ENCODE measurements around the gene BLMH.

The BLMH gene

DNA sequence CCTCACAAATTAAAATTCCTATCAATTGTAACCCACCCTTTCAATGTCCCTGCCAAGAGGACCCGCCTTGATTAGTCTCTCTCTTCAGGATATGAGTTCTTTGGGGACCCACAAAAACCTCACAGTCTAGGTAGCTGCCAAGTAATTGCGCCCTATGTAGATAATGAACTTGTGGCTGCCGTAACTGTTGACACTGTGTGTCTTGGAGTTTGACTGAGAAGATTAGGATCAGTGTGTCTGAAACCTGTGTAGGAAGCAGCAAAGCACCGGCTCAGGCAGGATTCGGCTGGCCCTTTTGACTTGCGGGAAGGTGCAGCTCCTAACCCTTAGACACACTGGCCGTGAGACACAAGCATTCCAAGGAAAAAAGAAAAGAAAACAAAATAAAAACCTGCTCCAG is 38.4 kb downstream of the BLMH start:
- Mint-ChIP-seq H3K27ac (no peak overlapping the region), H3K27me3 (no peaks in the 10 kb centered on the region), H3K36me3 (ENCODE audit: low read depth) (peaks cover 65% of the 10 kb centered on the region), H3K4me3 (no peak overlapping the region), H3K9me3 (no peaks in the 10 kb centered on the region), H3K4me1 (ENCODE audit: low read depth) (no peaks in the 10 kb centered on the region)
- intact Hi-C loops (cut with micrococcal nuclease): no loop called here

DNA sequence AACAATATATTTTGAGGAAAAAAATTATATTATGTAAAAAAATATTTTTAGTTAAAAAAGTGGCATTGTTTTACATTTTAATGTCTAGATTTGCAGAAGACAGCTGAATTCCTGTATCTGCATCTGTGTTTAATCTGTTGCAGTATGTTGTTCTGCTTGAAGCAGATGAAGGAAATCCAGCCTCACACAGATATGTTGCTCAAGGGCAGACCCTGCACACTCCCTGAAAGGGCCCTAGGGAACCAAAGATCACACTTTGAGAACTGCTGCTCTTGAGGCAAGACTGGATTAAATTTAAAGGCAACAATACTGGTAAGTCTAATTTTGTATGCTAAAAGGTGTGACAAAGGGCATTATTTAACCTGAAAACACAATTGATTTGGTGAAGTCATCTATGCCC is 39.8 kb downstream of the BLMH start:
- H3K4me1 Mint-ChIP-seq (ENCODE audit: low read depth): no peaks in the 10 kb centered on the region

DNA sequence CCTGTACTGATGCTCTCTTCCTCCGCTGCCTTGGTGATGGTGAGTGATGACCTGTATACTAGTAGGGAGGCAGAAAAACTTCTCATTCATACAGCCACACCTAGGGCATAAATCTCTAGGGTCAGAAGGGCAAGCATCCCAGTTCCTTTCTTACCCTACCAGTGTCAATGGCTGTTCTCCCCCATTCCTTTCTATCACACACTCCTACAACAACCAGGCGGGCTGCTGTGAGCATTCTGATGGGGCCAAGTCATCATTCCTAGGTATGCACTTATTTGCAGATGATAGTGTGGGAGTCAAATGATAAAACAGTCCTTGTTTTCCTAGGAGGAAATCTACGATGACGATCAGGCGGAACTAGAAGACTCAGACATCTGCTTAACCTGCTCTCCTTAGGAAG is 42.3 kb downstream of the BLMH start:
- Mint-ChIP-seq H3K9me3 (no peaks in the 10 kb centered on the region), H3K27me3 (no peaks in the 10 kb centered on the region), H3K4me1 (ENCODE audit: low read depth) (no peaks in the 10 kb centered on the region), H3K36me3 (ENCODE audit: low read depth) (peaks cover 62% of the 10 kb centered on the region), H3K27ac (no peak overlapping the region), H3K4me3 (no peak overlapping the region)
- intact Hi-C loops (cut with micrococcal nuclease): no loop called here

More for the DNA sequence above, 39.8 kb downstream of the BLMH start:
- H3K9me3 Mint-ChIP-seq: no peaks in the 10 kb centered on the region
- H3K27me3 Mint-ChIP-seq: no peaks in the 10 kb centered on the region
- no peak overlapping the region for H3K27ac Mint-ChIP-seq
- intact Hi-C loops (cut with micrococcal nuclease): no loop called here
- no peak overlapping the region for H3K4me3 Mint-ChIP-seq
- H3K36me3 Mint-ChIP-seq (ENCODE audit: low read depth): peaks cover 65% of the 10 kb centered on the region

DNA sequence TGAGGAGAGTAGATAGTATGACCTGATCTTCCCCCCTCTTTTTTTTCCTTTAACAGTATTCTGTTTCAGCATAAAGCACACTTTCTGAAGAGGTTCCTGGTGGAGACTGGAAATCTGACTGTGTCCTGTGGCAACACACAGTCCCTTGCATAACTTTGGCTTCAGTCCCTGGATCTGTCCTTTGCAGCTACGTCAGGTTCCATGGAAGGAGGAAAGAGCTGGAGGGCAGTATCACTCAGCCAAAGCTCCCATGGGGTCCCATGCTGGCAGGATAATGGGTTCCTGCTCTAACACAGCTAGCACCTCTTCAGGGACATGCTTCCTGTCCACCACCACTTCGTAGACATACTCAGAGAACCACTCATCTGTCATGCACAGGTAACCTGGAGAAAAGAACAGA is 43.0 kb downstream of the BLMH start:
- Mint-ChIP-seq H3K9me3 (no peaks in the 10 kb centered on the region), H3K27ac (no peak overlapping the region), H3K27me3 (no peaks in the 10 kb centered on the region), H3K4me3 (no peak overlapping the region), H3K36me3 (ENCODE audit: low read depth) (peaks cover 62% of the 10 kb centered on the region), H3K4me1 (ENCODE audit: low read depth) (no peaks in the 10 kb centered on the region)
- intact Hi-C loops (cut with micrococcal nuclease): no loop called here

DNA sequence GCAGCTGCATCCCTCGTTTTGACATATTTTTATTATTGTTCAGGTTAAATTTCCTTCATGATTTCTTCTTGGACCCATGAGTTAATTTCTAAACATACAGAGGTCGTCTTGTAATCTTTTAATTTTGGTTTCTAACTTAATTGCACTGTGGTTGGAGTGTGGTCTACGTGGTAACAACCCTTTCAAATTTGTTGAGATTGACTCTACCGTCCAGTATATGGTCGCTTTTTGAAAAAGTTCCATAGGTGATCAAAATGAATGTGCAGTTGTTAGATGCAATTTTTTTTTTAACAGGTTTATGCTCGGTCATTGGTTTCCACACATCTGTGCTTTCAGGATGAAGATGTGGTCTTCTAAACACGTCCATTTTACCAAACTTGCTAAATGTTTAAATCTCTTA is 45.3 kb downstream of the BLMH start:
- intact Hi-C loops (cut with micrococcal nuclease): no loop called here
- Mint-ChIP-seq H3K27me3 (peaks cover 2% of the 10 kb centered on the region), H3K36me3 (ENCODE audit: low read depth) (peaks cover 49% of the 10 kb centered on the region), H3K27ac (no peak overlapping the region), H3K9me3 (no peaks in the 10 kb centered on the region), H3K4me1 (ENCODE audit: low read depth) (no peaks in the 10 kb centered on the region), H3K4me3 (no peak overlapping the region)

DNA sequence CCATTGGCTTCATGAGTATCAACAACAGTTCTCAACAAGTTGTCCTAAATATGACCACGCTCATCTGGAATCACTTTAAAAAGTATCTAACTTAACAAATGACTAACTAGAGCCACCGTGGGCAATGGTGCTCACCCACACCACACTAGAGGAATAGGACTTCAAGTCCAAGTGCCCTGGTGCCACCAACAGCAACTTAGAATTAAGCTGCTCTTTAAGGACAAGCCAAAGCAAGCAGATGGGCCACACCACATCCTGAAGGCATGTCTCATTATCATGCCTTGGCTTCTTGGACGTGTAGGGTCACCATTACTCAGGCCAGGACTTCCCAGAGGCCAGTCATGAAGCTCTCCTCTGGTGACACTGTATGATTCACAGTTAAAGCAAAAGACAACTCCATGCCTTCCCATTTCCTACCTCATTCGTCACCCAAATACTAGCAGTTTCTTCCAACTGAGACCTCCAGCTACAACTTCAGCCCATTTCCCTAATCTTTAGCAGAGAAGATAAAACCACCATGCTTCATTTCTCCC is 46.8 kb downstream of the BLMH start:
- intact Hi-C loops (cut with micrococcal nuclease): no loop called here
- Mint-ChIP-seq H3K4me1 (ENCODE audit: low read depth) (no peaks in the 10 kb centered on the region), H3K27ac (no peak overlapping the region), H3K36me3 (ENCODE audit: low read depth) (peaks cover 37% of the 10 kb centered on the region), H3K4me3 (no peak overlapping the region), H3K27me3 (peaks cover 11% of the 10 kb centered on the region), H3K9me3 (no peaks in the 10 kb centered on the region)

DNA sequence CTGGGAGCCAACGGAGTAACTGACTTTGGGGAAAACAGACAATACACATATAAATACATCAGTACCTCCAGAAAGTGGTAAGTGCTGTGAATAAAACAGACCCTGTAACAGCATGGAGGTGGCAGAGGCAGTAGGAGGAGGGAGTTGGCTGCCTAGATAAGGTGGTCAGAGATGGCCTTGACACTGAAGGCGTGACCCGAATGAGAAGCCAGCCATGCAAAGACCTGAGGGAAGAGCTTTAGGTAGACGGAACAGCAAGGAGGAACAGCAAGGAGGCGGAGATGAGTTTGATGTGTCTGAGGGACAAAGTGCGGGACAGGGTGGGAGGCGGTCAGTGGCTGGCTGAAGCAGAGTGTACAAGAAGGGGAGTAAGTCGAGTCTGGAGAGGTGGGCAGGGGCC is 48.2 kb downstream of the BLMH start:
- peaks cover 25% of the 10 kb centered on the region for H3K27me3 Mint-ChIP-seq
- H3K36me3 Mint-ChIP-seq (ENCODE audit: low read depth): peaks cover 23% of the 10 kb centered on the region
- no peak overlapping the region for H3K27ac Mint-ChIP-seq
- H3K9me3 Mint-ChIP-seq: no peaks in the 10 kb centered on the region
- peaks cover 3% of the 10 kb centered on the region for H3K4me1 Mint-ChIP-seq (ENCODE audit: low read depth)
- H3K4me3 Mint-ChIP-seq: no peak overlapping the region
- intact Hi-C loops (cut with micrococcal nuclease): no loop called here

DNA sequence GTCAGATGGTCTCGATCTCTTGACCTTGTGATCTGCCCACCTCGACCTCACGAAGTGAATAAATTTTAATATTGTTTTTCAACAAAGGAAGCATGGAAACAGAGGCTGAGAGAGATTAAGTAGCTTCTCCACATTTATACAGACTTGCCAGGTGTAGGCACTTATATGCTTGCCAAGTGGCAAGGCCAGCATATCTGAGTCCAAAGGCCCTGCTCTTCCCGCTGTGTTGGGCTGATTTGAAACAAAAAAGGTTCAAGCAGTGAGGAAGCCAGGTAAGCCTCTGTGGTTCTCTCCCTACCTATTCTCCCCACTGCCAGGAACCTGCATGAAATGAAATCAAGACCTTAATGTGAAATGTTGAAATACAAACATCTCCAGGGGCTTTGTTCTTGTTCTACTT is 48.7 kb downstream of the BLMH start:
- H3K27me3 Mint-ChIP-seq: peaks cover 30% of the 10 kb centered on the region

DNA sequence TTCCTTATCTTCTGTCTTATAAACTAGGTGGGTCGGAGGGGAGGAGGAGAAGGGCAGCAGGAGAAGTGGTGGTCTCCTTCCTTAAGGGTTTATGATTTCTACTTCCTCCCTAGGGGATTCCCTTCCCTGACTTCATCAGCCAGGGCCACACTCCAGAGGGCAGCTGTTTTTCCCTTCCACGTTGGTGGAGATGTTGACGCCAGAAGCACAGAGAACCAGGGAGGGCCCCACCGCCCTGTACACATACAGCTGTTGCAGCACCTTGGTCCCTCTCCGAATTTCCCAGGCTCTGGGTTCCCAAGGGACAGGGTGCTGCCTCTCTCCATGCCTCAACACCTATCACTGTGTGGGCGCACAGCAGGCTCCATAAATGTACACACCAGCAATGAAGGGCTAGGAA is 50.7 kb downstream of the BLMH start:
- Mint-ChIP-seq H3K4me3 (no peak overlapping the region), H3K4me1 (ENCODE audit: low read depth) (peaks cover 26% of the 10 kb centered on the region), H3K36me3 (ENCODE audit: low read depth) (no peaks in the 10 kb centered on the region), H3K9me3 (no peaks in the 10 kb centered on the region), H3K27ac (no peak overlapping the region), H3K27me3 (peaks cover 47% of the 10 kb centered on the region)
- intact Hi-C loops (cut with micrococcal nuclease): no loop called here

More for the DNA sequence above, 48.7 kb downstream of the BLMH start:
- Mint-ChIP-seq H3K27ac (no peak overlapping the region), H3K9me3 (no peaks in the 10 kb centered on the region), H3K4me3 (no peak overlapping the region), H3K4me1 (ENCODE audit: low read depth) (peaks cover 8% of the 10 kb centered on the region), H3K36me3 (ENCODE audit: low read depth) (peaks cover 17% of the 10 kb centered on the region)
- intact Hi-C loops (cut with micrococcal nuclease): no loop called here

DNA sequence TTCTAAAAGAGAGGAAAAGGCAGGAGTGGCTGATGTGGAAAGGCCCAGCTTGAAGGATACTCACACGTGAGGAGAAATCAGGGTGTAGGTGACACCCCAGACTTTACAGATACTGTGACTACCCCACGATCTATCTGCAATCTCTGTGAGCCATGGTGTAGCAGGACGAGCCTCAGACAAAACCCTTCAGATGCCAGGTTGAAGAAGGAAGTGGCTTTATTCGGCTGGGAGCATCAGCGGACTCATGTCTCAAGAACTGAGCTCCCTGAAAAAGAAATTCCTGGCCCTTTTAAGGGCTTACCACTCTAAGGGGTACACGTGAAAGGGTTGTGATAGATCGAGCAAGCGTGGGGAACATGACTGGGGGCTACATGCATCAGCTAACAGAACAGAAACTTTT is 51.6 kb downstream of the BLMH start:
- H3K27ac Mint-ChIP-seq: no peak overlapping the region
- no peak overlapping the region for H3K4me3 Mint-ChIP-seq
- no peaks in the 10 kb centered on the region for H3K9me3 Mint-ChIP-seq
- no peaks in the 10 kb centered on the region for H3K36me3 Mint-ChIP-seq (ENCODE audit: low read depth)
- intact Hi-C loops (cut with micrococcal nuclease): no loop called here
- peaks cover 35% of the 10 kb centered on the region for H3K4me1 Mint-ChIP-seq (ENCODE audit: low read depth)
- peaks cover 56% of the 10 kb centered on the region for H3K27me3 Mint-ChIP-seq

DNA sequence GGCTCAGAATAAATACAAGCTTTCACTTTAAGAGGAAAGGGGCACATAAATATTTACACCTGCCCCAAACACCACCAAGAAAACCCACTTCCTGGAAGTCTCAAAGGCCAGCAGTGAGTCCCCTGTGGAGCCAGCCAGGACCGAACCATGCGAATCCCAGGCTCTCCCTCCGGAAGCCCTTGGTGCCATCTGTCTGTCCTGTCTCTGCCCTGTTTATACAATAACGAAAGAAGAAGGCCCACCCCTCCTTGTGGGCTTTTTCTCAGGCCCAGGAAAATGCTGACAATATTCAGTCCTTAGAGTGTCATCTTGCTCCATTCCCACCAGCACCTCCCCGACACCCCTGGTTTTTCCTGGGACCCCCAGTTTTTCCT is 52.7 kb downstream of the BLMH start:
- intact Hi-C loops (cut with micrococcal nuclease): loop anchor here (5.0 kb wide), 1 partner anchor 117 kb away; no protein-coding TSS in a partner anchor

DNA sequence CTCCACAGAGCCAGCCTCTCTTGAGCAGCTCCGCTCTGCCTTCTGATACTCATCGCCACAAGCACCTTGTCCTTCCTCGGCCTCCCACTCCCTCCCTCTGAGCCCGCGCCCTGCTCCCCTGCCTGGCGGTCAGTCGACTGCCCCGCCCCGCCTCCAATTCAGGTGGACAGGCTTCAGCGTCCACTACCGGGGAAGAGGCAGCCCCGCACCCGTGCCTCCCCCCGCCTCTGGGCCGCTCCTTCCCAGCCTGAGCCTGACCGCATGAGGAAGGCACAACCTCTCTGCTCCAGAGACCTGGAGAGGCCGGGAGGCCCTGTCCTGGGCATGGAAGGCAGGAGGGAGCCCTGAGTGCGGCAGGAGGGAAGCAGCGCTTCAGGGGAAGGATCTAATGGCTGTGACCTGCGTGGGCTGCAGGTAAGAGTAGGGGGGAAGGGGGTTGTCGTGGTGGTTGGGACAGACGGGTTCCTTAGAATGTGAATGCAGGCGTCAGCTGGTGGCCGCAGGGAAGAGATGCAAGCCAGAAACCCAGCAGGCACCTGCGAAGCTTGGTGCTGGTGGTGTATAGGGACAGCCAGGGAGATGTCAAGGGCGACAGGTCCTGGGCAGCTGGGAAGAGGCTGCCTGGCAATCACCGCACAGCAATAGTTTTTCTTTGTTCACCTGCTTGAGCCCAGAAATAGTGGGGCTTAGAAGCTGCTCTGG is 53.2 kb downstream of the BLMH start:
- Mint-ChIP-seq H3K27ac (no peak overlapping the region), H3K9me3 (no peaks in the 10 kb centered on the region), H3K4me1 (ENCODE audit: low read depth) (peaks cover 40% of the 10 kb centered on the region), H3K4me3 (no peak overlapping the region), H3K27me3 (peaks cover 73% of the 10 kb centered on the region), H3K36me3 (ENCODE audit: low read depth) (no peaks in the 10 kb centered on the region)
- intact Hi-C loops (cut with micrococcal nuclease): loop anchor here (5.0 kb wide), 1 partner anchor 116 kb away; no protein-coding TSS in a partner anchor

More for the DNA sequence above, 52.7 kb downstream of the BLMH start:
- Mint-ChIP-seq H3K36me3 (ENCODE audit: low read depth) (no peaks in the 10 kb centered on the region), H3K27ac (no peak overlapping the region), H3K4me3 (no peak overlapping the region), H3K9me3 (no peaks in the 10 kb centered on the region), H3K27me3 (peaks cover 67% of the 10 kb centered on the region), H3K4me1 (ENCODE audit: low read depth) (peaks cover 40% of the 10 kb centered on the region)

DNA sequence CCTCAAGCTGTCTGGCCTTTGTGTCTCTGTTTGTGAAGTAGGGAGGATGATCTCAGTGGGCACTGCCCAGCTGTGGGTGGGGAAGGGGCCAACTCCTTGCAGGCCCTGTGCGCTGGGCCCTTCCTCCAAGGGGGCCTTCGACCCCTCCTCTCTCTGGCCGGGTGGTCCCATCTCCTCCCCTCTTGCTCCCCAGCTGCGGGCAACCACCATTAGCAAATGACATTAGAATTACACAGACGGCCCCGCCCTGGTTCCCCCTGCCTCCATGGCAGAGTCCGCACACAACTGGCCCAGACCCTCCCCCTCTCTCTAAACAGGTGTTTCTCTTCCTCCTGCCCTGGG is 53.8 kb downstream of the BLMH start:
- intact Hi-C loops (cut with micrococcal nuclease): loop anchor here (5.0 kb wide), 1 partner anchor 116 kb away; no protein-coding TSS in a partner anchor

DNA sequence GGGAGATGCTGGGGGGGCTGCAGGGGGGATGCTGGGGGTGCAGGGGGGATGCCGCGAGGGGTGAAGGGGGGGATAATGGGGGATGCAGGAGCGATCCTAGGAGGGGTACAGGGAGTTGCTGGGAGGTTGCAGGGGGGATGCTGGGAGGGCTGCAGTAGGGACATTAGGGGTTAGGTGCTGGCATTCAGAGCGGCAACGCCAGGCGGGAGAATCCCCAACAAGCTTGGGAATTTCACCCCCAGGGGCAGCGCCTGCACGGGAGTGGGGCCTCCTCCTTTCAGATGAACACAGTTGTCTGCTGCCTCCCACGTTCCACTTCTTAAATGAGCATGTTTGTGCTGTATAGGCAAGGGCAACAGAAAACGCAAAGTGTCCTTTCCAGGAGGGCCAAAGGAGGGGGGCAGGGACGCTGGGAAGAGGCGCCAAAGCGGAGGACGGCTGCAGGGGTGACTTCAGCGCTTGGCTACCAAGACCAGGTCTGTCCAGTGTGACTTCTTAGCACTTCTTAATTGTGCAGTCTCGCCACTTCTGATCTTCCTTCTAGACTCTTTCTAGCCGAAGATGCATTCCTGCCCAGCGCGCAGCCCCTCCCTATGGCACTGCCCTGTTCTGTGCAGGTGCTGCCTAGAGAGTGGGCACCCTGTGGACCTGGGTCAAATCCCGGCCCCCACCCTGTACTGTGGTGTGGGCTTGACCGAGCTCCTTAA is 54.3 kb downstream of the BLMH start:
- H3K4me3 Mint-ChIP-seq: no peak overlapping the region

More for the DNA sequence above, 53.8 kb downstream of the BLMH start:
- H3K27me3 Mint-ChIP-seq: peaks cover 78% of the 10 kb centered on the region
- peaks cover 40% of the 10 kb centered on the region for H3K4me1 Mint-ChIP-seq (ENCODE audit: low read depth)
- no peak overlapping the region for H3K4me3 Mint-ChIP-seq
- no peak overlapping the region for H3K27ac Mint-ChIP-seq
- no peaks in the 10 kb centered on the region for H3K36me3 Mint-ChIP-seq (ENCODE audit: low read depth)
- no peaks in the 10 kb centered on the region for H3K9me3 Mint-ChIP-seq

More for the DNA sequence above, 54.3 kb downstream of the BLMH start:
- Mint-ChIP-seq H3K4me1 (ENCODE audit: low read depth) (peaks cover 40% of the 10 kb centered on the region), H3K36me3 (ENCODE audit: low read depth) (no peaks in the 10 kb centered on the region), H3K27me3 (peaks cover 83% of the 10 kb centered on the region), H3K27ac (no peak overlapping the region), H3K9me3 (no peaks in the 10 kb centered on the region)
- intact Hi-C loops (cut with micrococcal nuclease): loop anchor here (5.0 kb wide), 1 partner anchor 115 kb away; no protein-coding TSS in a partner anchor
